ENCODE results near the gene TTC33. TPM values are rescaled to one million over a fixed set of nuclear protein-coding genes. Genes with fewer than 3 reads are reported as not detected.

TTC33 gene
- 18.5 and 19.7 TPM in 2 replicates for total RNA-seq
- long read RNA-seq, transcript TTC33-201 (5 exons, 2,612 nt), result major isoform, 46 of 55 reads
- long read RNA-seq, partial matches to known transcripts, result 2 of 55 reads
- long read RNA-seq, other reads (novel, unspliced or antisense), result 4 of 55 reads

GRCh38 chr5:40755407-40756365, at the start of gene TTC33:
Gene TTC33 (minus strand): TSS chr5:40755961. CDS start chr5:40747018, 8,943 bp downstream.
- peak within 1 kb of the TSS; percentile 13 for H3K4me3 Mint-ChIP-seq
- H3K27me3 Mint-ChIP-seq (ENCODE audit: low read depth), result no peaks in the 10 kb centered on the region
- TF ChIP-seq CTCF (conservative IDR thresholded peaks at IDR 0.05), result peak; percentile 62
- DNase-seq (ENCODE audit: low read depth, low spot score), result peak; percentile 91
- H3K36me3 Mint-ChIP-seq (ENCODE audit: low read depth), result peaks cover 6% of the 10 kb centered on the region
- H3K27ac Mint-ChIP-seq (ENCODE audit: unreplicated experiment), result no peak within 1 kb of the TSS
- H3K4me1 Mint-ChIP-seq, result peaks cover 4% of the 10 kb centered on the region
- no peaks in the 10 kb centered on the region for H3K9me3 Mint-ChIP-seq

GRCh38 chr5:40801771-40802562, 46.2 kb upstream of the TTC33 start:
- no peak for DNase-seq (ENCODE audit: low read depth, low spot score)
- Mint-ChIP-seq H3K4me1 (peaks cover 22% of the 10 kb centered on the region), H3K27ac (ENCODE audit: unreplicated experiment) (no peak overlapping the region), H3K27me3 (ENCODE audit: low read depth) (no peaks in the 10 kb centered on the region), H3K9me3 (no peaks in the 10 kb centered on the region), H3K36me3 (ENCODE audit: low read depth) (no peaks in the 10 kb centered on the region), H3K4me3 (peak overlapping the region; percentile 64)
- TF ChIP-seq CTCF (conservative IDR thresholded peaks at IDR 0.05), result no peak

GRCh38 chr5:40799258-40799657, 43.5 kb upstream of the TTC33 start:
- no peak for TF ChIP-seq CTCF (conservative IDR thresholded peaks at IDR 0.05)
- Mint-ChIP-seq H3K27ac (ENCODE audit: unreplicated experiment) (no peak overlapping the region), H3K27me3 (ENCODE audit: low read depth) (no peaks in the 10 kb centered on the region), H3K4me3 (peak overlapping the region; percentile 97), H3K4me1 (peaks cover 36% of the 10 kb centered on the region), H3K9me3 (no peaks in the 10 kb centered on the region), H3K36me3 (ENCODE audit: low read depth) (peaks cover 9% of the 10 kb centered on the region)
- DNase-seq (ENCODE audit: low read depth, low spot score), result no peak

- H3K27me3 Mint-ChIP-seq (ENCODE audit: low read depth), result no peaks in the 10 kb centered on the region
- peaks cover 9% of the 10 kb centered on the region for H3K36me3 Mint-ChIP-seq (ENCODE audit: low read depth)
- no peaks in the 10 kb centered on the region for H3K9me3 Mint-ChIP-seq
- DNase-seq (ENCODE audit: low read depth, low spot score), result no peak
- H3K4me3 Mint-ChIP-seq, result peak overlapping the region; percentile 97
- peaks cover 40% of the 10 kb centered on the region for H3K4me1 Mint-ChIP-seq
- TF ChIP-seq CTCF (conservative IDR thresholded peaks at IDR 0.05), result no peak
- H3K27ac Mint-ChIP-seq (ENCODE audit: unreplicated experiment), result peak overlapping the region; percentile 92
Measured at GRCh38 chr5:40798801-40799210, 43.0 kb upstream of the TTC33 start.

GRCh38 chr5:40798012-40798800, 42.4 kb upstream of the TTC33 start, which contains the start of gene PRKAA1:
Gene PRKAA1 (minus strand): TSS chr5:40798374. CDS start chr5:40798189, 185 bp downstream.
- Mint-ChIP-seq H3K27me3 (ENCODE audit: low read depth) (no peaks in the 10 kb centered on the region), H3K9me3 (no peaks in the 10 kb centered on the region), H3K4me3 (peak within 1 kb of the TSS; percentile 97), H3K27ac (ENCODE audit: unreplicated experiment) (peak within 1 kb of the TSS; percentile 95), H3K4me1 (peaks cover 45% of the 10 kb centered on the region), H3K36me3 (ENCODE audit: low read depth) (peaks cover 9% of the 10 kb centered on the region)
- peak; percentile 77 for TF ChIP-seq CTCF (conservative IDR thresholded peaks at IDR 0.05)
- peak; percentile 86 for DNase-seq (ENCODE audit: low read depth, low spot score)

Data from neural crest cell (in vitro differentiated cells).